Activated naive CD4-positive, alpha-beta T cell treated with anti-CD3 and anti-CD28 coated beads, Interleukin-2, amount 10 ng/mL, durations not matched to agents 7 days and 5 days (primary cell): Measurements from ENCODE around the gene KLHL26.
A peak's percentile ranks its signal among the peaks of the same experiment; 100 is the strongest.

Experiments
- CTCF ChIA-PET: fragments of 350-600 bp; sonication (Branson Sonifier 250); formaldehyde crosslinking; loops from one replicate; lab custom pipeline; 2021; ENCODE audit warnings: antibody characterized with exemption; lab: Charles Lee
- DNase-seq: peaks from one replicate; pipeline ENCODE4 v3.0.0-alpha.2; 2020
- H3K27ac Mint-ChIP-seq: one replicate; pipeline ENCODE4 v1.8.0; 2021; ENCODE audit warnings: mild to moderate bottlenecking, moderate library complexity, mixed read lengths
- H3K27me3 Mint-ChIP-seq: one replicate; pipeline ENCODE4 v1.8.0; 2021; ENCODE audit warnings: mild to moderate bottlenecking, mixed read lengths
- H3K36me3 Mint-ChIP-seq: one replicate; pipeline ENCODE4 v1.8.0; 2021; ENCODE audit warnings: mixed read lengths
- H3K4me1 Mint-ChIP-seq: one replicate; pipeline ENCODE4 v1.8.0; 2021; ENCODE audit warnings: mixed read lengths
- H3K4me3 Mint-ChIP-seq: one replicate; pipeline ENCODE4 v1.8.0; 2021; ENCODE audit warnings: mild to moderate bottlenecking, moderate library complexity, mixed read lengths
- H3K9me3 Mint-ChIP-seq: one replicate; pipeline ENCODE4 v1.8.0; 2021; ENCODE audit warnings: mixed read lengths

The KLHL26 gene

DNA sequence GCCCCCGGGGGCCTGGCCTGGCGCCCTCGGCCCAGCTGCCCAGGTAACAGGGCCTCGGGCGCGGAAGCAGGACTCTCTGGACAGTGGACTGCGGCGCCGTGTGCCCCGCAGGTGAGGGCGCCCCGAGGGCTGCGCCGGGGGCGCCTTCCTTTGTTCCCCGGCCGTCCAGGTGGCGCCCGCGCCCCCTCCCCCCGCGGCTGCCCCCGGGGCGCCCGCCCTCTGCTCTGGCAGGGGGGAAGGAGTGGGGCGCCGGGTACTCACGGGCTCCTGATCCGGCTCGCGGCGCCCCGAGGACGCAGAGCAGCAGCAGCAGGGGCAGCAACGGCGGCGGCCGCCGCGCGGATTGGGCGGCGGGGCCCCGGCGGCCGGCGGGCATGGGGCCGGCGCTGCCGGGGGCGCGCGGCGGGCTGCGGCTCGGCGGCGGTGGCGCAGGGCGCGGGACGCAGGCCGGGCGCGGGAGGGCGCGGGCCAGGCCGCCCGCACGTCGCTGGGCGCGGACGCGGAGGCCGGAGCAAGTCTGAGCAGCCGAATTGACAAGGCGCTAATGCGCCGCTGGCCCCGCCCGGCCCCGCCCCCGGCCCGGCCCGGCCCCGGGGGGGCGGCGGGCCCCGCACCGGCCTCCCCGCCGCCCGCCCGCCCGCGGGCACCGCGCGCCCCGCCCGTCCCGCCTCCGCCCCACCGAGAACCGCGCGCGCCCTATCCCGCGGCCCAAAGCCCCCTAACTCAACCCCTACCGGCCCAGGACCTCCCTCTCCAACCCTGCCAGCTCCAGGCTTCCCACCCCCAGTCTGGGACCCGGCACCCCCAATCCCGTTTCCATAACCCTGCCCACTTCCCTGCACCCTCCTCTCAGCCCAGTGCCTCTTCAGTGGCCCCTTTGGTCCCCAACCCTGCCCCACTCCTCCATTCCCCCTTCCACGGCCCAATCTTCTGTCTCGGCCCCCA lies 30.3 kb upstream of the KLHL26 start, which contains the start of gene CRLF1:
CRLF1 (minus strand) TSS at position 519 of the 945 bp plus-strand sequence; CDS start at position 376, 143 bp downstream.
- Mint-ChIP-seq H3K36me3 (peaks cover 2% of the 10 kb centered on the region), H3K9me3 (no peaks in the 10 kb centered on the region), H3K4me1 (peaks cover 8% of the 10 kb centered on the region), H3K27me3 (peaks cover 92% of the 10 kb centered on the region), H3K4me3 (no peak within 1 kb of the TSS), H3K27ac (no peak within 1 kb of the TSS)
- DNase-seq = no peak
- CTCF ChIA-PET = no interaction called here

GRCh38 chr19:18607226-18608101 lies 29.4 kb upstream of the KLHL26 start:
- Mint-ChIP-seq H3K4me1 (peaks cover 15% of the 10 kb centered on the region), H3K36me3 (peaks cover 2% of the 10 kb centered on the region), H3K27me3 (peaks cover 92% of the 10 kb centered on the region), H3K27ac (no peak overlapping the region), H3K9me3 (no peaks in the 10 kb centered on the region), H3K4me3 (no peak overlapping the region)
- DNase-seq = no peak
- CTCF ChIA-PET = no interaction called here

DNA sequence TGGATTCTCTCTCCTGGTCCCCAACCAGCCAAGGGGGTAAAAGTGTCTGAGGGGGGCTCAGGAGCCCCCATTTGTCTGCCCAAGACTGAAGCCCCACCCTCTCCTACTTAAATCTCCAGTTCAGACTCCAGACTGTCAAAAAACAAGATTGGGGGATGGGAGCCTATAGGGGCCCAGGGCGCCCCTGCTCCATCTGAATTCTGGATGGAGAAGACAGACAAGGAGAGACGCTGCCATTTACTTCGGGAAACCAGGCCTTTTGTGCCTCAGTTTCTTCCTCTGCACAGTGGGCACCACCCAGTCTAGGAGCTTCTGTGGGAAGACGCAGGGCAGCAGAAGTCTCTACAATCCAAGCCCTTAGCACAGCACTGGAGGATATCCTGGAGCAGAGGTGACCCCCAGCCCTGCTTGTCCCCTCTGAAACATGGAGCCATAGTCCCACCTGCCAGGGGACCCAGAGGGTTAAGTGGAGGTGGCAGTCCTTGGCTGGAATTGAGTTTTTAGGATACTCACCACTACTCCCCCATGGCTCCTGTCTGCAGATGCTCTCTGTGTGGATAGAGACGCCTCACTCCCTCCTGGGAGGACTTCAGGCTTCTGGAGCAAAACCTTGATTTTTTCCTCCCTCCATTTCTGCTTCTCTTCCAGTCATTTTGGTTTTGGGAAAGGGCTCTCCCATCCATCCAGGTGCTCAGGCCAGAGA lies 28.6 kb upstream of the KLHL26 start:
- Mint-ChIP-seq H3K4me1 (peaks cover 15% of the 10 kb centered on the region), H3K4me3 (no peak overlapping the region), H3K36me3 (peaks cover 2% of the 10 kb centered on the region), H3K27ac (no peak overlapping the region), H3K9me3 (no peaks in the 10 kb centered on the region), H3K27me3 (peaks cover 93% of the 10 kb centered on the region)
- CTCF ChIA-PET = no interaction called here
- DNase-seq = no peak

GRCh38 chr19:18608805-18609716 lies 27.8 kb upstream of the KLHL26 start:
- CTCF ChIA-PET = no interaction called here
- Mint-ChIP-seq H3K27ac (no peak overlapping the region), H3K36me3 (peaks cover 2% of the 10 kb centered on the region)

DNA sequence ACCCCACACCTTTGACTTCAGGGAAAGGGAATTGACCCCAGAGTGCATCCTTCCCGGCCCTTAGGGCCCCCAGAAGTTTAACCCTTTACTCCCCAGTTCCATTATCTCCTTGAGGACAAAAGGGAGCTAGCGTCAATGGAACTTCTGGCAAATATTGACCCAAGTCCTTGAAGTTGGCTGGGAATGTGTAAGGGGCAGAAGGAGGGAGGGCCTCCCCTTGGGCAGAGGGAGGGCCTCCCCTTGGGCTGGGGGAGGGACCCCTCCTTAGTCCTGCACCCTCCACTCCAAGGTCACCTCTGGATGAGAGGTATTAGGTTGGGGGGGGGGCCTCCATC lies 27.1 kb upstream of the KLHL26 start:
- peaks cover 2% of the 10 kb centered on the region for H3K36me3 Mint-ChIP-seq
- CTCF ChIA-PET = no interaction called here
- no peak overlapping the region for H3K27ac Mint-ChIP-seq
- peaks cover 18% of the 10 kb centered on the region for H3K4me1 Mint-ChIP-seq
- no peak overlapping the region for H3K4me3 Mint-ChIP-seq
- H3K27me3 Mint-ChIP-seq = peaks cover 93% of the 10 kb centered on the region
- DNase-seq = no peak
- no peaks in the 10 kb centered on the region for H3K9me3 Mint-ChIP-seq

More at GRCh38 chr19:18608805-18609716, 27.8 kb upstream of the KLHL26 start:
- Mint-ChIP-seq H3K4me3 (no peak overlapping the region), H3K27me3 (peaks cover 93% of the 10 kb centered on the region), H3K9me3 (no peaks in the 10 kb centered on the region), H3K4me1 (peaks cover 18% of the 10 kb centered on the region)
- DNase-seq = no peak

- Mint-ChIP-seq H3K27me3 (peaks cover 93% of the 10 kb centered on the region), H3K27ac (no peak overlapping the region), H3K4me1 (peaks cover 18% of the 10 kb centered on the region), H3K9me3 (no peaks in the 10 kb centered on the region), H3K4me3 (no peak overlapping the region), H3K36me3 (peaks cover 2% of the 10 kb centered on the region)
- no peak for DNase-seq
- CTCF ChIA-PET = no interaction called here
Observed at GRCh38 chr19:18610245-18610555, 26.6 kb upstream of the KLHL26 start.

DNA sequence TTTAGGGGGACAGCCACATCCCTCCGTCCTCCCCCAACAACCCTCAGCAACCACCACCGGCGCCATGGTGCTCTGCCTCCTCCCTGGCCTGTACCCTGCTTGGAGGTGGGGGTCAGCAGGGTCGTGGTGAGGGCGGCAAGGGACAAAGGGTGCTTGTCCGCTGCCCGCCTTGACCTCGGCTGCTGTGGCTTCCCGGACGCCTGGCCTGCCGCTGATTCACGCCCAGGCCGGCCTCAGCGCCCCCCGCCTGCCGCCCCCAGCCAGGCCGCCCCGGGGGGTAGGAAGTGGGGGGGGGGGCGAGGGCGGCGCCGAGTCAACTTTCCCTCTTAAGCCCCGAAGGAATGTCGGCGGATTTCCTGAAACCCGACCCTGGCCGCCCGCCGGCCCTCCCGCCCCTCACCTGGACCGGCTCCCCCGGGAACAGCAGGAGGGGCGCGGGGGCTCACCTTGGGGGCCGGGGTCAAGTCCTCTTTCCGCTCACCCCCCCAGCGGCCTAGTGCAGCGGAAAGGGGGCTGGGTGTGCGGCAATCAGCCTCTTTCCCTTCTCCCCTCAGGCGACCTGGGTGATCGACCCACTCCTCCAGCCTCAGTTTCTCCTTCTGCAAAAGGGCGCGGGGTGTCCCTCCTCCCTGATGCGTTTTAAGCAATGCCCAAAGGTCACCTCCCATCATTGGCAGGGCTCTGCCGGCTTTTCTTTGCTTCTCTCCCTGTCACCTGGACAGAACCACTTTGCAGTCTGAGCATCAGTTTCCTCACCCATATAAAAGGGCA lies 26.1 kb upstream of the KLHL26 start:
- CTCF ChIA-PET = no interaction called here
- Mint-ChIP-seq H3K27me3 (peaks cover 92% of the 10 kb centered on the region), H3K4me3 (no peak overlapping the region), H3K9me3 (no peaks in the 10 kb centered on the region), H3K27ac (no peak overlapping the region), H3K4me1 (peaks cover 15% of the 10 kb centered on the region), H3K36me3 (peaks cover 2% of the 10 kb centered on the region)
- DNase-seq = no peak

DNA sequence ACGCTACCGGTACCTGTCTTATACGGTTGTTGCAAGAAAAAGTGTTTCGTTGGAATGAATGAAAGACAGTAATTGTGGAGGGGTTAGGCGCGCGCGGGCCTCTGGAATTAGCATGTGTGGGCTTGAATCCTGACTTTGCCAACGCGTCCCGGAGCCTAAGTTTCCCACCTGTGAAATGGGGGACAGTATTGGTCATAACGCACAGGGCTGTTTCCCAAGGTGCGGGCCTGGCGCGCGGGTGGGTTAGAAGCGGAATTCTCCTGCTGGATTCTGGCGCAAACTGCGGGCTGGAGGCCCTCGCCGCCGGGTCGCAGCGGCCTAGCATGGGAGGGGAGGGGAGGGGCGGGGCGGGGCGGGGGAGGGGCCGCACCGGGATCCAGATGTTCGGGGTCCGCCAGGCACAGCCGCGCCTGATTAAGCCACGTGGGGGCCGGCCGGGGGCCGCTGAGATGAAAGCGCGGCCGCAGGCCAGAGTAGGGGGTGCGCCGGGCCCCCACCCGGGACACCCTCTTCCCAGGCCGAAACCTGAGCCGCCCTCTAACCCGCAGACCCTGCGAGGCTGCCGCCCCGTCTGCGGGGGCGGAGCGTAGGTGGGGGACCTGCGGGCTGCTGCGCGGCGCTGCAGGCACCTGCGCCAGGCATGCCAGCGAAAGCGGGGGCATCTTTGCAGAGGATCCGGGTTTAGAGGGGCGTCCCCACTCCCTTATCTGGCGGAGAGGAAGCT lies 25.3 kb upstream of the KLHL26 start:
- Mint-ChIP-seq H3K36me3 (peaks cover 2% of the 10 kb centered on the region), H3K4me1 (peaks cover 15% of the 10 kb centered on the region), H3K27ac (no peak overlapping the region), H3K4me3 (no peak overlapping the region), H3K27me3 (peaks cover 98% of the 10 kb centered on the region), H3K9me3 (no peaks in the 10 kb centered on the region)
- CTCF ChIA-PET = interaction anchor here (1.0 kb wide), 1 partner anchor 17 kb away, joined by 3 read pairs; no protein-coding TSS in a partner anchor
- DNase-seq = no peak

DNA sequence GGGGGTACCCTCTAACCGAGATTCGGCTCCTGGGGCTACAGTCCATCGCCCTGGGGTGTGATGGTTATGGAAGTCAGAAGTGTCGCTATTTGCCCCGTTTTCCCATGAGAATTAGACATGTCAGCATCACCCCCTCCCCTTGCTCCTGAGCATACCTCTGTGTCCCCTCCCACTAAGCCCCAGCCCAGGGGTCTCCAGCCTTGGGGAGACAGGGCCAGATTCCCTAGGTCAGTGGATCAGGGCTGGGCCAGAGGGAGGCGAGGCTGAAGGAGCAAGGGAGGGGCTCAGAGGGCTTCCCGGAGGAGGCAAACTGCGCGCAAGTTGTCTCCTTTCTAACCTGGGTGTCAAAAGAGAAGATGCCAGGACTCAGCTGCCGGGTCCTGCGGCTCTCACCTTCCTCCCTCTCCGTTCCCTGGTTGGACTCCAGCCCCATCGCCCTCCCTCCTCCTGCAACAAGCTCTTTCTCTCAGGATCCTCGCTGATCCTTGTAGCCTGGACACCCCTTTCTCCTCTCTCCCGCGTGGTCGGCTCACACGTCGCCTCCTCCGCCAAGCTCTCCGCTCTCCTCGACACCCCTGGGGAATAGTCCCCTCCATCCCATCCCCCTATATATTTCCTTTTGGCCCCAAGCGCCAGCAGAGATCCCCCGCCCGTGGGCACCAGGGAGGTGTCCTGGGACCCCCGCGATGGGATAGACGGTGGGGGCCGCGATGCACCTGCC lies 24.6 kb upstream of the KLHL26 start:
- Mint-ChIP-seq H3K9me3 (no peaks in the 10 kb centered on the region), H3K4me3 (peak overlapping the region; percentile 60), H3K27ac (no peak overlapping the region), H3K4me1 (peaks cover 15% of the 10 kb centered on the region), H3K36me3 (peaks cover 2% of the 10 kb centered on the region), H3K27me3 (peaks cover 99% of the 10 kb centered on the region)
- CTCF ChIA-PET = interaction anchor here (1.0 kb wide), 1 partner anchor 17 kb away, joined by 3 read pairs; no protein-coding TSS in a partner anchor
- no peak for DNase-seq

GRCh38 chr19:18612772-18613588 lies 23.8 kb upstream of the KLHL26 start, which contains the start of gene TMEM59L:
TMEM59L (plus strand) TSS chr19:18612870; CDS start chr19:18612959, 89 bp downstream.
- Mint-ChIP-seq H3K27me3 (peaks cover 99% of the 10 kb centered on the region), H3K4me3 (peak within 1 kb of the TSS; percentile 60), H3K9me3 (no peaks in the 10 kb centered on the region), H3K36me3 (peaks cover 2% of the 10 kb centered on the region), H3K4me1 (peaks cover 15% of the 10 kb centered on the region), H3K27ac (no peak within 1 kb of the TSS)
- CTCF ChIA-PET = interaction anchor here (0.6 to 0.9 kb wide), 3 partner anchors 150 to 234 kb away, joined by 3 read pairs; no protein-coding TSS in a partner anchor
- peak; percentile 69 for DNase-seq
